Inferior parietal cortex (tissue), 1 donor: ENCODE data around the gene DCTN4.

Source experiments
- DNase-seq: peaks from one replicate; pipeline ENCODE4 v3.0.0-alpha.2; 2016; ENCODE audit errors: extremely low spot score

DCTN4 gene

GRCh38 chr5:150740992-150741391, 17.8 kb downstream of the DCTN4 start:
- DNase-seq, result no peak

GRCh38 chr5:150738862-150739261, 20.0 kb downstream of the DCTN4 start:
- no peak for DNase-seq

- DNase-seq, result peak; percentile 18
These were observed 24.0 kb downstream of the DCTN4 start for GRCh38 chr5:150734579-150735384.

- no peak for DNase-seq
These were observed 27.1 kb downstream of the DCTN4 start for GRCh38 chr5:150731669-150732242.

GRCh38 chr5:150729859-150730258, 29.0 kb downstream of the DCTN4 start:
- no peak for DNase-seq

GRCh38 chr5:150723845-150724244, 35.0 kb downstream of the DCTN4 start:
- DNase-seq, result no peak

- no peak for DNase-seq
These were observed 48.7 kb downstream of the DCTN4 start for GRCh38 chr5:150710165-150710564.

GRCh38 chr5:150706776-150707390, 51.9 kb downstream of the DCTN4 start:
- no peak for DNase-seq

- no peak for DNase-seq
These were observed 55.1 kb downstream of the DCTN4 start for GRCh38 chr5:150703762-150704161.

GRCh38 chr5:150700594-150701377, 58.0 kb downstream of the DCTN4 start, which contains the start of gene RBM22:
TSS of gene RBM22 (minus strand) at chr5:150701062. CDS start at chr5:150700985, 77 bp downstream.
- DNase-seq, result peak; percentile 96

GRCh38 chr5:150700246-150700593, 58.6 kb downstream of the DCTN4 start:
- no peak for DNase-seq

- DNase-seq, result no peak
These were observed 64.2 kb downstream of the DCTN4 start for GRCh38 chr5:150694612-150695011.

- no peak for DNase-seq
These were observed 66.5 kb downstream of the DCTN4 start for GRCh38 chr5:150692276-150692675.

GRCh38 chr5:150690760-150691159, 68.1 kb downstream of the DCTN4 start:
- DNase-seq, result no peak

GRCh38 chr5:150689120-150689519, 69.7 kb downstream of the DCTN4 start:
- no peak for DNase-seq

- DNase-seq, result no peak
These were observed 82.2 kb downstream of the DCTN4 start for GRCh38 chr5:150676578-150676977.

GRCh38 chr5:150675069-150675468, 83.7 kb downstream of the DCTN4 start:
- no peak for DNase-seq

- no peak for DNase-seq
These were observed 84.4 kb downstream of the DCTN4 start for GRCh38 chr5:150674341-150674821.

GRCh38 chr5:150672884-150673275, 85.9 kb downstream of the DCTN4 start:
- DNase-seq, result no peak

GRCh38 chr5:150672237-150672883, 86.5 kb downstream of the DCTN4 start:
- no peak for DNase-seq

- DNase-seq, result no peak
These were observed 87.1 kb downstream of the DCTN4 start for GRCh38 chr5:150671509-150672236.
